ENCODE measurements around the gene DGKQ.

Gene DGKQ, protein sequence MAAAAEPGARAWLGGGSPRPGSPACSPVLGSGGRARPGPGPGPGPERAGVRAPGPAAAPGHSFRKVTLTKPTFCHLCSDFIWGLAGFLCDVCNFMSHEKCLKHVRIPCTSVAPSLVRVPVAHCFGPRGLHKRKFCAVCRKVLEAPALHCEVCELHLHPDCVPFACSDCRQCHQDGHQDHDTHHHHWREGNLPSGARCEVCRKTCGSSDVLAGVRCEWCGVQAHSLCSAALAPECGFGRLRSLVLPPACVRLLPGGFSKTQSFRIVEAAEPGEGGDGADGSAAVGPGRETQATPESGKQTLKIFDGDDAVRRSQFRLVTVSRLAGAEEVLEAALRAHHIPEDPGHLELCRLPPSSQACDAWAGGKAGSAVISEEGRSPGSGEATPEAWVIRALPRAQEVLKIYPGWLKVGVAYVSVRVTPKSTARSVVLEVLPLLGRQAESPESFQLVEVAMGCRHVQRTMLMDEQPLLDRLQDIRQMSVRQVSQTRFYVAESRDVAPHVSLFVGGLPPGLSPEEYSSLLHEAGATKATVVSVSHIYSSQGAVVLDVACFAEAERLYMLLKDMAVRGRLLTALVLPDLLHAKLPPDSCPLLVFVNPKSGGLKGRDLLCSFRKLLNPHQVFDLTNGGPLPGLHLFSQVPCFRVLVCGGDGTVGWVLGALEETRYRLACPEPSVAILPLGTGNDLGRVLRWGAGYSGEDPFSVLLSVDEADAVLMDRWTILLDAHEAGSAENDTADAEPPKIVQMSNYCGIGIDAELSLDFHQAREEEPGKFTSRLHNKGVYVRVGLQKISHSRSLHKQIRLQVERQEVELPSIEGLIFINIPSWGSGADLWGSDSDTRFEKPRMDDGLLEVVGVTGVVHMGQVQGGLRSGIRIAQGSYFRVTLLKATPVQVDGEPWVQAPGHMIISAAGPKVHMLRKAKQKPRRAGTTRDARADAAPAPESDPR

DNA sequence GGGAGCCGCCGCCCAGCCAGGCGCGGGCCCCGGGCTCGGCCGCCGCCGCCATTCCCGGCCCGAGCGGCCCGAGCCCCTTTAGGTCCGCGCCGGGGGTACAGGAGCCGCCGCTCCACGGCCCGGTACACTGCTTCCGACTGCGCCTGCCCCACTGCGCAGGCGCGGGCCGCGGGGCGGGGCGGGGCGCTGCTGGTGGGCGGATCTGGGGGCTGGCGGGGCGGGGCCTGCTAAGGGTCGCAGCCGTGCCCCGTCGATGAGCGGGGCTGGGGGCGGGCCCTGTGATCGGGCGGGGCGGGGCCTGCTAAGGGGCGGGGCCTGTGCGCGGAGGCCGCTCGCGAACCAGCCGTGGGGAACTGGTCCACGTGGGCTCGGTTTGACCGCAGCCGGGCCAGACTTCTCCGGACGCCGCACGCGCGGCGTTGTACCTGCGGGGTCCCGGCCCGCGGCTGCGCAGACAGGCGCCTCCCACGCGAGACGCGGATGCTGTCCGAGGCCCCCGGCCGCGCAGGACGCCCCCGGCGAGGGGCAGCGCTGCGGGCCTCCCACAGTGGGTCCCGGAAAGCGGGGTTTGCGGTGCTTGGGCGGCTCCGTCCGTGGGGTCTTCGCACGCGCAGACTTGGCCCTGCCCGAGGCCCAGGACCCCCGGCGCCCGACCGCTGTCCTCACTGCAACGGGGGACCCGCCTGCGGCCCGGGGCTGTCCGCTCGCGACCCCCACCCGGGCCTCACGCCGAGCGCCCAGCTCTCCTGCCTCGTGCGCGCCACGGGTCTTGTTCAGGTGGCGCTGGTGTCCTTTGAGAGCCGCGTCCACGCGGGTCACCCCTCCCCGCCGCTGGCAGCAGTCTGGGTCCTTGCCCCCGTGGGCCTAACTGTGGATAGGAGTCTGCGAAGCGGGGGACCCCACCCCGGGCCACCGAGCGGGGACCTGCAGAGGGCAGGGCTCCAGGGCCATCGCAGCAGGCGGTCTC is at the start of gene DGKQ:
Gene DGKQ (minus strand): TSS at position 139 of the 967 bp plus-strand sequence. CDS start 87 bp downstream, at position 52.
- DNase-seq = no peak

DNA sequence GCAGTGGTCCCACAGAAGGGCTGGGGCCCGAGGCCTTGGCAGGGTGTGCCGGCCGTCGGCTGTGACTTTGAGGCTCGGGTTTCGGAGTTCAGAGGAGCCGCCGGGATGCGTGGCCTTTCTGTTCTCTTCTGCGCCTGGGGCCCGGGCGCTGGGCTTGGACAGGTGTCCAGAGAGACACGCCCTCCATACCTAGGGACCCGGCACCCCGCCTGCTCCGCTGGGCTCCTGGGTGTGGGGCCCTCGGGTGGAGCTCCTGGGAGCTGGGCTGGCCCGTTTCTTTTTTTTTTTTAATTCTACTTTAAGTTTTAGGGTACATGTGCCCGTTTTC is 49.3 kb upstream of the DGKQ start:
- DNase-seq = no peak

- no peak for DNase-seq
These were observed 48.8 kb upstream of the DGKQ start for GRCh38 chr4:1022051-1022738.

GRCh38 chr4:1021386-1022050 is 48.1 kb upstream of the DGKQ start:
- DNase-seq = no peak

DNA sequence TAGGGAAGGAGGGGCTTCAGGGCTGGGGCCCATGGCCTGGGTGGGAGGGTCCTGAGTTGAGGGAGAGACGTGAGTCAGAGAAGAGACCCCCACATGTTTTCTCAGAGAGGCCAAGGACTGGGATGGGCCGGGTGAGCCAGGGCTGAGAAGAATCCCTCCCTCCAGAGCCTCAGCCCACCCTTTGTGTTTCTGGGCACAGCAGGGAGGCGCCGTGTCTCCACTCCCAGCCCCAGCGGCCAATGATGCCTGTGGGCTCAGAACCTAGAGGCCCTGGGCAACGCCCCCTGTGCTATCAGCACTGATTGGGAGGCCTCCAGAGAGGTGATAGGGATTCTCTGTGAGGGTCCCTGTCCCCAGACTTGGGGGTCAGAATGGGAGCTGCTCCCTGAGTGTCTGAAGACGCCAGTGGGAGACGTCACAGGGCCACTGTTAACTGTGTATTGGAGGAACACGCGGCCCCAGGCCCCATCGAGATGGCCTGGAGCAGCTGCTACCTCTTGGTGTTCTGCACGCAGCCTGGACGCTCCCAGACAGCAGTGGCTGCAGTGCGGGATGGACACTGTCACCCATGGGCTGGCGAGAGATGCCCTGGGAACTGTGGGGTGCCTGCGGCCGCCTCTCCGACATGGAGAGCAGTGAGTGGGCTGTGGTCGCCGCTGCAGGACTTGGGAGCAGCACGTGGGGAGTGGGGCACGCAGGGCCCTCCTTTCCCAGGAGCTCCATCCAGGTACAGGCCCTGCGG is 46.5 kb upstream of the DGKQ start:
- no peak for DNase-seq

GRCh38 chr4:1019320-1019719 is 46.0 kb upstream of the DGKQ start:
- no peak for DNase-seq

DNA sequence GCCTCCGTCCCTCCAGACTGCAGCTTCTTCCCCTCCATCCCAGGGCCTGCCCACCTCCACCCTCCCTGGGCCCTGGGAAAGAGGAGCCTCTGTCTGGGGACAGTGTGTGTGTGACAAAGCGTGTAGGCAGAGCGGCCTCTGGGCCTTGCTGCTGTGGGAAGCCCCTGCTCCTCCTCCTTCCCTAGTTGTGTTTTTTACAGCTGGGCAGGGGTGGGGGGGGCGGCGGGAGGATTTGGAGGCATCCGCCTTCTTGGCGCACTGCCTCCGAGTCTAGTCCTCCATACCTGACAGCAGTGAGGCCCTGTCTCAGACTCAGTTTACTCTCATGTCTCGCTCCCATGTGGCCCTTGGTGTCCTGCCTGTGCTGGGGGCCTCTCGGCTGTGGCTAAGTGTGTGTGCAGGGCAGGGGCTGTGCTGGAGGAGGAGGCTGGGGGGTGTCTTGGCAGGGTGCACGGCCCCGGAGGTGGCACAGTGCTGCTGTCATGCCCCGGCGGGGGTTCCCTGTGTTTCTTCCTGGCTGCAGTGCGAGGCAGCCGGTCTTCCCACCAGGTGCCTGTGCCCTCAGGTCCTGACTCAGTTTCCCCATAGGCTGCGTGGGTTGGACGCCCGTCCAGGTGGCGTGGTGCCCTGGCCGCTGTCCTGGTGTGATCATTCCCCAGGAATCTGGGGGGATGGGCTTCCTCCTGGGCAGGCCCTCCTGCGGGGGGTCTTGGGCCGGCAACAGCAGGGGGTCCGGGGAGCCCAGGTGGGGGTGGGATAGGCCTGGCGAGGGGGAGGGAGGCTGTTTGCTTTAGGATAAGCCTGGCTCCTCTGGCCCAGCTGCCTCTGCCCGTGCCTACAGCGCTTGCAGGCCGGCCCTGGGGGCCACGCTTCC is 45.0 kb upstream of the DGKQ start:
- no peak for DNase-seq

DNA sequence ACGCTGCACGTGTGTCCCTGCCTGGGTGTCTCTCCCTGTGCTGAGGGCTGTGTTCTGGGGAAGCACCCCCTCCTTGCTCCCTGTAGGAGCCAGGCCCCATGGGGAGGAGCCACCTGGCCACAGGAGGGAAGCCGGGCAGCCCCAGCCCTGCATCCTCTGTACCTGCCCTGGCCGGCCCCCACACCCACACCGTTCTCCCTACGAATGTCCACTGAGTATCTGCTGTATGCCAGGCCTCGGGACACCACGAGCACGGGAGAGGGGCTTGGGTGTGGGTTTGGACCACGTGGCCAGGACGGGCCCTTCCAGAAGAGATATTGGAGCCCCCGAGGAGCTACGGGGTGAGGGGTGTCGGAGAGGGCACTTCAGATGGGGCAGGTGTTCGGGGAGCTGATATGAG is 44.3 kb upstream of the DGKQ start:
- no peak for DNase-seq

DNA sequence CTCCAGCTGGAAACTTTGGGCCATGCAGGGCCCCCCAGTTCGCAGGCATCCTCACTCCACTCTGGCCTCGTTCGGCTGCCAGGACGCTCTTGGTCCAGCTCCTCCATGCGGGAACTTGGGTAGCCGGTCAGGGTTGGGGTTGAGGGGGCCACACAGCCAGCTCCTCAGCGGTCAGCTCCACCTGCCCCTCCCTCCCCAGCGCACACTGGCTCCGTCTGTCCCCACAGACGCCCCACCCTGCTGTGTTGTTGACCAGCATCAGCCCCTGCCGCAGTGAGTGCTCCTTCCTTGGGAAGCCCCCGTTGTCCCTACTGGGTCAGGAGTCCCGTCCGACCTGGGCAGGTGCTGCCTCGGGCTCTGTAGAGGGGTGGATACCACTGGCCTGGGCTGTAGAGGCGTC is 43.8 kb upstream of the DGKQ start:
- no peak for DNase-seq

DNA sequence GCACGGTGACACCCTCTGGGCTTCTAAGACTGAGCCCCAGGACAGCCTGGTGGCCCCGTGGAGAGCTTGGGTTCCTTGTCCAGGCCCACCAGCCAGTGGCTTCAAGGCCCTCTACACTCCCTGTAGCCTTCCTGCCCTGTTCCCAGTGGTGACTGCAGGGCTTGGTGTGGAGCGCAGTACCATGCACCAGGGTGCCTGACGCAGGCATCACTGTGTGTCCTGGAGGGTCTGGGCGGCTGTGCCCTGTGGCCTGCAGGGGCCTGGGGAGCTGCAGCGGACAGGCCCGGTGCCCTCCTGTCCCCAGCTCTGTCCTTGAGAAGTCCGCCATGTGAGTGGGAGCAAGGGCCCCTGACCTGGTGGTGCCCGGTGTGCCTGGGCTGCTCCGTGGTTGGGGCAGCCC is 42.4 kb upstream of the DGKQ start:
- DNase-seq = no peak

DNA sequence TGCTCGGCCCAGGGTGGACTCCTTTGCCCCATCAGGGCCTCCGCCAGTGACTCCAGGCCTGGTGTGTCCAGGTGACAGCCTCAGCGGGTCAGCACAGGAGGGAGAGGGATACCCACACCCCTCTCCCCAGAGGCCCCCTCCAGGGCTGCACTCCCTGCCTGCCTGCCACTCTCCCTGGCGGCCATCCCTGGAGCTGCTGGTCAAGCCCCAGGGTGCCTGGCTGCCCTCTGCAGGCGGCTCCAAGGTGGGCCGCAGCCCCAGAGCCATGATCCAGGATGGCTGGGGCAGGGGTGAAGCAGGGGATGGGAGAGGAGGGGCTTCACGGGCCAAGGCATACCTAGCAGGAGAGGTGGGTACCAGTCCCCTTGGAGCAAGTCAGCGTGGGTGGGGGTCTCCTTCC is 41.8 kb upstream of the DGKQ start:
- DNase-seq = no peak

DNA sequence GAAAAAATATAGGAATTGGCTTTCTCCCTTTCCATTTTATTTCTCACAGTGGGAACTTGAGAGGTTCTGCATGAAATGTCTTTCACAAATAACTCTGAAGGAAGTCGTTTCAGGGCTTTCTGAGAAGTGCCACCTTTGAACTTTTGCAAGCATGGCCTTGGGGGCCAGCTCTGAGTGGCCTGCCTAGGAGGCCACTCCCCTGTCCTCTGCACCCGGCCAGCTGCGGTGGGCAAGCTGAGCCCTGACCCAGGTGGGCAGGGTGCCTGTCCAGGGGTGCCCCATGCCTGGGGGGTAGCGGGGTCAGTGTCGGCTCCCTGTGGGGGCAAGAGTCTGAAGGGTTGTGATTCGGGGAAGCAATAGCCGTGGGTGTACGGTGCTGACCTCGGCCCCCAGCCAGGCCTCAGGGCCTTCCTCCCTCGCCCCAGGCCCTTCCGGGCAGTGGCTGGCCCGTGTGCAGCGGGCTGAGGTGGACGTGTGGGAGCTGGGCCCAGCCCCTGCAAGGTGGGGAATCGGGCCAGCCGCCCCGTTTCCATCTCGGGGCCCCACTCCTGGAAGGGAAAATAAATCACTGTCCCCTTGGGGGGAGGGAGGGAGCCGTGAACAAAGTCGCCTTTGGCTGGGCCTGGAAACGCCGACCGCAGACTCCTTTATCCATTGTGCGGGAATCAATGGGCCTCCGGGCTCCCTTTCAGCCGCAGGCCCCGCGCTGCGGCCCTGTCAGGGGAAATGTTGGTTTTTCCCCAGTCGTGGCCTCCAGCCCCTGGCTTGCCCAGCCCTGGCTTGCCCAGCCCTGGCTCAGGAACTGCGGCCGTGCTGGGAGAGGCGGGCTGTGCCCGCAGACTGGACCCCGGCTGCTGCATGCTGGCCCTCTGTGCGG is 41.2 kb upstream of the DGKQ start:
- DNase-seq = no peak

GRCh38 chr4:1013225-1014073 is 40.1 kb upstream of the DGKQ start:
- no peak for DNase-seq

DNA sequence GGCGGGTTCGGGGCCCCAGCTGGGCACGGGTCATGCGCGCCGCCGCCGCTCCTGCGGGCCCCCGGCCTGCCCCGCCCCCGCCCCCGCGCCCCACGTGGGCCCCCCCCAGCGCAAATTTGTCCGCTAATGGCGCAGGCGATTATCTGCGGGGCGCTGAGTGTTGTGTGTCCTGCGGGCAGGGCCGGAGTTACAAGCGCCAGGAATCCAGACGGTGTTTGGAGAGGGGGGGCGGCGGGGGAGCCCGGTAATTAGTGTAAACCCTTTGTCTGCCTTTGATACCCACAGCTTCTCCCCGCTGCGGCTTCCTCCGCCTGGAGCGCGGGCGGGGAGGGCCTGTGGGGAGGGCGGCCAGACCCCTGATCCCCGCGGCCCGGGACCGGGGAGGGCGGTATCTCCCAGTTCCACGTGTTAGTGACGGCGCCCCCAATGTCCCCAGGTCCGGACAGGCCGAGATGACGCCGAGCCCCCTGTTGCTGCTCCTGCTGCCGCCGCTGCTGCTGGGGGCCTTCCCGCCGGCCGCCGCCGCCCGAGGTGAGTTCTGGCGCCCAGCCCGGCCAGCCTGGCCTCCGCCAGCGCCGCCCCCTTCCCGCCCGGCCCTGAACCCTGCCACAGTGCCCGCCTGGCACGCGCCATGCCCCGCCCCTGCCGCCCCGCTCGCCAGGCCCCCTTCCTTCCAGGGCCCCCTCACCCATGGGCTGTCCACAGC is 38.8 kb upstream of the DGKQ start:
- DNase-seq = peak; percentile 77

DNA sequence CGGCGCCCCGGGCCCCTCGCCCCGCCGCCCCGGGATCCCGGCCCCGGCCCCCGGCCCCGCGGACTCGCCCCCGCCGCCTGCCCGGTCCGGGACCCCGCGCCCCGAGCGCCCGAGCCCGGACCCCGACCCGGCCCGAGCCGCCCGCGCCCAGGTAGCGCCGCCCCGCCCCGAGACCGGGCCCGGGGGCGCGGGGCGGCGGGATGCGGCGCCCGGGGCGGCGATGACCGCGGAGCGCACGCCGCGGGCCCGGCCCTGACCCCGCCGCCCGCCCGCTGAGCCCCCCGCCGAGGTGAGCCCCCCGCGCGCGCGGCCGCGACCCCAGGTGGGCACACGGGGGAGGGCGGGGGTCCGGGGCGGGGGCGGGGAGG is 38.3 kb upstream of the DGKQ start:
- DNase-seq = no peak

DNA sequence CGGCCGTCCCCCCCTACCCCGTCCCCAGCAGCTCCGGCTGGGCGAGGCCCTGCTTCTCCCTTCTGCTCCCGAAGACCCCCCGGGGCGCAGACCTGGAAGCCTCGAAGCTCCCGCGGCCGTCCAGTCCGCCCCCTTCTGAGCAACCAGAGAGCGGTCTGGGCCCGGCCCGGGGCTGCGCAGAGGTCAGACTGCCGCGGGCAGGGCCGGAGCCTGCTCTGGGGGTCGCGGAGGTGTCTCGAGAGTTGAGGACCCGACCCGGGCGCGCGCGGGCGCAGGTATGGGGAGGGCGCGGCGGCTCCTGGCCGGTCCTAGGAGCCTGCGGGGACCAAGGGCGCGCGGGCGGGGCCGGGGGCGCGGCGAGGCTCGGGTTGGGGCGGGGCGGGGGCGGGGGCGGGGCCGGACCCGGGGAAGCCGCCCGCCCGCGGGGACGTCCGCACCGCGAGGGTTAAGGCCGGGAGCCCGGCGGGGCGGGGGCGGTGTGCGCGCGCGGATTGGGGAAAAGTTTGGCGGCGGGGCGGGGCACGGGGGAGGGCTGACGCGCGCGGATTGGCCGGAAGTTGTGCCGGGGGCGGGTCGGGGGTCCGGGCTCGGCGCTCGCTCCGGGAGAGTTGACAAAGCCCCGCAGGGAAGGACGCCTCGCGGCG is 37.8 kb upstream of the DGKQ start, which contains the start of gene FGFRL1:
Gene FGFRL1 (plus strand): TSS at position 605 of the 644 bp plus-strand sequence. CDS start 860 bp downstream, outside the sequence.
- DNase-seq = peak; percentile 91

Data from RPMI8226 (cell line).